Measurements from ENCODE around the gene ZSCAN20.

ZSCAN20 gene

DNA sequence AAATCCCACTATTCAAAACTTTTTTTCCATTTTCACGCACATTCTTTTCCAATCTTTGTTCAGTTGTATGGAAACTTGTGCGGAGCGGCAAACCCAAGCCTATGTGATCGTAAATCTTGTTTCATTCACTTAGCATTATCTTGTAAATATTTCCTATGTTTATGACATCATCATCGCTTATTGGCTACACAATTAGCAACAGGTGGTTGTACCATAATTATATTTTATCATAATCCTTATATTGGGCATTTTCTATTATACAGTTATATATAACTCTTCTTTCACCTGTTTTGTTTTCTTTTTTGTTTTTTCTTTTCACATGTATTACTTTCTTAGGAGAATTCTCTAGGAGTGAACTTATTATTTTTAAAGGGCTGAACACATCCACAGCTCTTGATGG, 65.4 kb downstream of the ZSCAN20 start:
- DNase-seq: no peak

DNA sequence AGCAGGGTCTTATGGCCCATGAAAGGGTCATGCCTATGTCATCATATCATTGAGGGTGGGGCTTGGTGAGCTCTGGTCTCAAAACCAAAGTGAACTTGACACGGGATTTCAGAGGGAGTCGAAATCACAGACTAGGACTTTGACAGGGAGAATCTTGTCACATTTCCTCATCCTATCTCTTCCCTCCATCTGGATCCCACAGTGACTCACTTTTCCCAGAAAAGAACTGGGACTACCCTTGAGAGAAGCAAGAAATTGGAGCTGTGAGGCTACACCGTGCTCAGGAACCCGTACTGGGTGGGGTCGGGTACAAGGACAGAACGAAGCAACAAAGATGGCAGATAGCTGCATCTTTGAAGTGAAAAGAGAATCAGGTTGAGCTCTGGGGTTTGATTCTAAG, 69.5 kb downstream of the ZSCAN20 start:
- DNase-seq: no peak
